Globus pallidus (tissue), 1 donor: ENCODE results near the gene OR2AE1.

Experiments
- DNase-seq: peaks from one replicate; pipeline ENCODE4 v3.0.0-alpha.2; 2015; ENCODE audit warnings: low spot score

The OR2AE1 gene

GRCh38 chr7:99860281-99861127 lies 16.3 kb downstream of the OR2AE1 start:
- no peak for DNase-seq

- DNase-seq = no peak
Measured at GRCh38 chr7:99855236-99855635, 21.6 kb downstream of the OR2AE1 start.

- no peak for DNase-seq
Measured at GRCh38 chr7:99848420-99849216, 28.2 kb downstream of the OR2AE1 start.

- no peak for DNase-seq
Measured at GRCh38 chr7:99844328-99844727, 32.5 kb downstream of the OR2AE1 start.

GRCh38 chr7:99843808-99844207 lies 33.0 kb downstream of the OR2AE1 start:
- no peak for DNase-seq

GRCh38 chr7:99842926-99843325 lies 33.9 kb downstream of the OR2AE1 start:
- no peak for DNase-seq

GRCh38 chr7:99840136-99840869 lies 36.5 kb downstream of the OR2AE1 start:
- no peak for DNase-seq

GRCh38 chr7:99839287-99840021 lies 37.4 kb downstream of the OR2AE1 start:
- no peak for DNase-seq

GRCh38 chr7:99837649-99838361 lies 39.0 kb downstream of the OR2AE1 start:
- no peak for DNase-seq

- DNase-seq = no peak
Measured at GRCh38 chr7:99835189-99835588, 41.6 kb downstream of the OR2AE1 start.

GRCh38 chr7:99834382-99834781 lies 42.5 kb downstream of the OR2AE1 start:
- no peak for DNase-seq

- no peak for DNase-seq
Measured at GRCh38 chr7:99833289-99833877, 43.5 kb downstream of the OR2AE1 start.

GRCh38 chr7:99831595-99831994 lies 45.2 kb downstream of the OR2AE1 start:
- no peak for DNase-seq

- no peak for DNase-seq
Measured at GRCh38 chr7:99829524-99830160, 47.2 kb downstream of the OR2AE1 start.

- no peak for DNase-seq
Measured at GRCh38 chr7:99828811-99829210, 48.0 kb downstream of the OR2AE1 start.

GRCh38 chr7:99827040-99827778 lies 49.6 kb downstream of the OR2AE1 start:
- no peak for DNase-seq
